Activated CD8-positive, alpha-beta memory T cell treated with anti-CD3 and anti-CD28 coated beads for 4 hours (primary cell): ENCODE measurements around the gene KIF17.
"Not testable (repeated sequence)": the region's sequence is repeated elsewhere in the genome, so short reads cannot be mapped to it uniquely, and the experiment has no call there.

Source experiments
- DNase-seq, 2 donors: peaks; one replicate each; pipeline ENCODE4 v3.0.0-alpha.2; 2020; ENCODE audit warnings: low read depth in 2 of 2

The KIF17 gene

GRCh38 chr1:20727746-20728316, 10.0 kb upstream of the KIF17 start:
- no peak for DNase-seq

- no peak for DNase-seq
Observed at GRCh38 chr1:20726932-20727745, 9.3 kb upstream of the KIF17 start.

- DNase-seq: no peak
Observed at GRCh38 chr1:20726118-20726911, 8.5 kb upstream of the KIF17 start.

- DNase-seq: no peak
Observed at GRCh38 chr1:20725189-20726117, 7.6 kb upstream of the KIF17 start.

DNA sequence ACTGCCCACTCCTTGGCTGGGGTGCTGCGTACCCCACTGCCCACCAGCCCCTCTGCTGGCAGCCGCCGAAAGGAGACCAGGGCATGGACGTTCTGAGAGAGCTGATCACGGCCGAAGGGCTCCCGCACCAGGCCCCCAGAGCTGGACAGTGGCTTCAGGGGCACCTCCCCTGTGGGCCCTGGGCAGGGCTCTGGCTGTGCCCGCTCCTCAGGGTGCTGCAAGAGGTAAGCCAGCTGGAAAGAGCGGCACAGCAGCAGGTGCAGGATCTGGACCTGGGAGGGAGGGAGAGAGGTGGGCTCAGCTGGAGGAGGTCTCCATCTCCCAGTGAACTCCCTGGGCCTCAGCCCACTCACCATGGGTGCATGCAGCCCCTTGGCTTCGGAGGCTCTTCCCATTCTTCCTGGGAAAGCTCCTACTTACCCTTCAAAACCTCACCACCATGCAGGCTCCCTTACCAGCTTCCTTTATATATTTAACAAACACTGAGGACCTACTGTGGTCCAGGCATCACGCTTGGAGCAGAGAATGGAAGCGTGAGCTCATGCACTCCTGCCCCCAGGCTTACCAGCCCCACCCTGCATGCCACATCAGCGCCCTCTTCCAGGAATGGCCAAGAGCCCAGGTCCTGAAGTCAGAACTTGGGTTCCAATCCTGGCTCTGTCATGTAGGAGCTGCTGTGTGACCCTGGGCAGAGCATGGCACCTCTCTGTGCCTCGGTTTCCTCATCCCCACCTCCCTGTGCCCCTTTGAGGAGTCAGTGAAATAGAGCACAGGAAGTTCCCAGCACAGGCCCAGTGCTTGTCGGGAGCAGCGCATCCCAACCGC, 6.8 kb upstream of the KIF17 start:
- DNase-seq: no peak

- DNase-seq: no peak
Observed at GRCh38 chr1:20723537-20724363, 5.9 kb upstream of the KIF17 start.

DNA sequence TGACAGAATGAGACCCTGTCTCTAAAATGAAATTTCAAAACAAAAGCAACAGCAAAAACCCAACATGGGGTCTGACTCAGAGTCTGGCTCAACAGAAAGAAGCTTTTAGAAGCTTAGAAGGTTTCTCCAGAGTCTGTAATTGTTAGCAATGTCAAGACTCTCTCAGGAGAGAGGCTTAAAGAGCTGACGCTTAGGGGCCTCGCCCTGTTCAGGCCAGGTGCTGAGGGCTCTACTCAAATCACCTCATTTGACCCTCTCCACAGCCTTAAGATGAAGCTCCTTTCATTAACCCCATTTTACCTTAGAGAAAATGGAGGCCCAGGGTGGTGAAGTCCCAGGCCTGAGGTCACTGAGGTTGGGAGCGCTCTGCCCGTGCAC, 5.3 kb upstream of the KIF17 start:
- no peak for DNase-seq

DNA sequence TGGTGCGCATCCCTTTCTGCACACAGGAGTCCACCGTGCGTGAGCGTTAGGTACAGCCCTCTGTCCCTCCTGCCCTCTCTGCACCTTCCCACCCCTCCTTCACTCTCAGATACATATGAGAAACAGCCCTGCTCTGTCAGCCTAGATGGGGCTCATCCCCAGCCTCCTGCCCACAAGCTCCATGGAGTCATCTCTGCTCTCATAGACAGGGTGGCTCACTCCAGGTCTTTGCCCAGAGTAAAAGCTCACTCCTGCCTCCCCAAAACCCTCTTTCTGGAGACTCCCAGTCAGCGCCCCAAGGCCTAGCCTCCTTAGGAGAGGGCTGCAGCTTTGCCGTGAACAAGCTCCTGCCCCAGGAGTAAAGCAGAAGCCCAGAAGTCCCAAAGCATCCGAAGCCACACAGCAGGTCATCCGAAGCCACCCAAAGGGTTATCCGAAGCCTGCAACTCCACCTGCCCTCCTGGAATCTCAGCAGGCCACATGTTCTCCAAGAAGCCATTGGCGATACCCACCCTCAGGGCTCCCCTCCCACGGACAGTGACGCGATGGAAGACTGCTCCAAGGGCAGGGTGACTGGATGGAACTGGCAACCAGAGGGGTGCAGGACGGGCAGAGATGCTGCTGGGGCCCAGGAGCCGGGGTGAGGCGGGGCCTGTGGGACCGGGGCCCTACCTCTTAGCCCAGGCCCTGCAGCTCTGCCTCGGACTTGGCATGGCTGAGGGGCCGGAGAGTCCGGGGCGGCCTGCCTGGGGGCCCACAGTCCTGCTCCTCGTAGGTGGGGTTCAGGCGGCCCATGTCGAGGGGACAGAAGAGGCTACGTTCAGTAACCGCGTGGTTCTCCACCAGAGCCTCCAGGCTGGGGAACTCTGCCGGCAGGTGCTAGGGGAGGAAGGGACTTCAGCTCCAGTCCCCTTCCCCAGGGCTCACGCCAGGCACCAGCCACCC, 3.6 kb upstream of the KIF17 start:
- DNase-seq: no peak

GRCh38 chr1:20720631-20721091, 2.9 kb upstream of the KIF17 start:
- no peak for DNase-seq

DNA sequence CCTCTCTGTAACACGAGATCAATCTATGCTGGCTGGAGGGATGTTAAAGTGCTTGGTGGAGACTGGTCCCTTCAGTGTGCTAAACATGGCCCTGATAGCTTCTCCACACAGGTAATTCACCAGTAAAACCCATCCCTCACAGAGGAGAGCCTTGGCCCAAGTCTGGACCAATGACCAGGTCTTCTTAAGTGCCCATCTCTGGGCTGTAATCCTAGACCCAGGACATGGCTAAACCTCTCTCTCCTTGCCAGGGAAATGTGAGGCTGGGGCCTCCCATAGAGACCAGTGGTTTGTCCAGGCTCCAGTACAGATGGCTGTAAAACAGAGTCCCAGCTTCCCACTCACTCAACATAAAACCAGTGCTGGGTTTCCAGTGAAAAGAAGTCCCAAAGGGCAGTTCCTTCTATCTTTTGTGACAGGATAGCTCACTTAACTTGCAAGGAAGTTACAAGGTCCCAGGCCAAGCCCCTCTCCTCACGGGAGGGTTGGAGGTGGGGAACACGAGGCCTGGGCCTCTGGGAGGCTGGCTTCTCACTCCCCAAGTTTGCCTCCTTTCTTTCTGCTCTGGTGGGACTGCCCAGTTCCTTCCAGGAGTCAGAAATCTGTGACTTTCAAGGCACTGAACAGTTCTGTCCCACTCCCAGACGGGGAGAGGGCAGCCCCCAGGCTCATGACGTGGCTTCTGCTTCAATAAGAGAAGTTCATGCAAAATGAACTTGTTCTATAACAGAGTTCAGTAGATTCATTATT, 2.2 kb upstream of the KIF17 start:
- no peak for DNase-seq

DNA sequence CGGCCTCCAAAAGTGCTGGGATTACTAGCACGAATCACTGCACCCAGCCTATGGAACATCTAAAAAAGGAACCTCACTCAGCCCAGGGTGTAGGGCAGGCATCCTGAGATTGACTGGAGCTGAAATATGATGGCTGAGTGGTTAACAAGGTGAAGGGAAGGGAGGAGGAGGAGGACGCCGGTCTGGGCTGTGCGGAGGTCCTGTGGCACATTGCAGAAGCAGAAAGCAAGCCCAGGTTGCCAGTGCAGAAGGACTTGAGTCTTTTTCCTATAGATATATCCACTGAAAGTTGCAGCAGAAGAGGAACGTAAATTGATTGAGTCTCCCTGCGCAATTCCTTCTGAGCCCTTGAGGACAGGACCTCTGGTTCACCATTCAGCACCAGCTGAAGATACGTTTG, 1.5 kb upstream of the KIF17 start:
- no peak for DNase-seq

GRCh38 chr1:20718343-20718882, 606 bp upstream of the KIF17 start:
- not testable (repeated sequence) for DNase-seq

GRCh38 chr1:20716232-20716631, 1.6 kb downstream of the KIF17 start:
- DNase-seq: no peak

DNA sequence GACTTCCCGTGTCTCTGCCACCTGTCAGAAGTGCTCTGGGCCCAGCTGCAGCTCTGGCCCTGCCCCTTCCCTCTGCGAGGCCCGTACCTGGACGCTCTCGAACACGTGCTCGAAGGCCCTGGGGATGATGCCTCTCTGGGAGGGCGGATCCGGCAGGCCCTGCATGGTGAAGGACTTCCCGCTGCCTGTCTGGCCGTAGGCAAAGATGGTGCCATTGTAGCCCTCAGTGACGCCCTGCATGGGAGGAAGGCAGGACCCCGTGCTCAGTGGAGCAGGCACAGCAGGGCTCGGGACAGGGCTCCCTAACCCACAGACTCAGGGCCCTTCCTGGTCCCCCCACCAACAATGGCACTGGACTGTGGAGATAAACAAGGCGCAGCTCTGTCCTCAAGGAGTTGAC, 2.4 kb downstream of the KIF17 start:
- DNase-seq: no peak

DNA sequence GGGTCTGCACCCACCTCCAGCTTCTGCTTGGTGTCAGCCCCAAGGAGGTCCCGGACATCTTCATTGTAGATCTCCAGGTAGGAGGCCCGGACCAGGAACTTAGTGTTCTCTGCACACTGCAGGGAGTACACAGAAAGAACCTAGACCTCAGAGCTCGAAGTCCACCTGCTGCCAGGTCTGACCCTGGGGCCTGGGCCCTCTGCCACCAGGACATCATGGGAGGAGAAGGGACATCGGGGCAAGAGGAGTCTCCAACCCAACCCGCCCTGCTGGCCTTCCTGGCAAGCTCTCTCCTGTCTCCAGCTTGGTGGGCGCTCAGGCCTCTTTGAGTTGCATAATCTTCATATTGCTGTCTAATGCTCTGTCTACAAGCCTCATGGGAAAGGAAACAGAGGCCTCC, 4.4 kb downstream of the KIF17 start:
- DNase-seq: no peak

DNA sequence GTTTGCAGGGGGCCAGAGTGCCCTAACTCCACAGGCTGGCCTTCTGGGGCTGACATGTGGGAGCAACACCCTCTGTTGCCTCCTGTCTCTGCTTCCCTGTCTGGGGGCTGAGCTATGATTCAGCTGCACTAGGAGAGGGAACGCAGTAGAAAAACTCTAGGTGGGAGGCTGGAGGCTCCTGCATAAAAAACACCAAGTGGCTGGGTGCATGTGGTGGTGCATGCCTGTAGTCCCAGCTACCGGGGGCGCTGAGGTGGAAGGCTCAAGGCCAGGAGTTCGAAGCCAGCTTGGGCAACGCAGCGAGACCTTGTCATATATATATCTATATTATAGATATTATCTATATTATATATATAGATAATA, 5.6 kb downstream of the KIF17 start:
- no peak for DNase-seq

- DNase-seq: no peak
Observed at GRCh38 chr1:20711285-20712214, 6.3 kb downstream of the KIF17 start.
